GM19239 (cell line): ENCODE measurements around the gene NPY1R.

ENCODE experiments used
- DNase-seq: peaks from one replicate; pipeline ENCODE4 v3.0.0; 2011; ENCODE audit warnings: low spot score; ENCODE audit not compliant: insufficient read length
- FAIRE-seq: peaks from 2 replicates; lab custom pipeline; 2011; peaks lifted over from hg19 to GRCh38; lab: Jason Lieb, UNC

The NPY1R gene

DNA sequence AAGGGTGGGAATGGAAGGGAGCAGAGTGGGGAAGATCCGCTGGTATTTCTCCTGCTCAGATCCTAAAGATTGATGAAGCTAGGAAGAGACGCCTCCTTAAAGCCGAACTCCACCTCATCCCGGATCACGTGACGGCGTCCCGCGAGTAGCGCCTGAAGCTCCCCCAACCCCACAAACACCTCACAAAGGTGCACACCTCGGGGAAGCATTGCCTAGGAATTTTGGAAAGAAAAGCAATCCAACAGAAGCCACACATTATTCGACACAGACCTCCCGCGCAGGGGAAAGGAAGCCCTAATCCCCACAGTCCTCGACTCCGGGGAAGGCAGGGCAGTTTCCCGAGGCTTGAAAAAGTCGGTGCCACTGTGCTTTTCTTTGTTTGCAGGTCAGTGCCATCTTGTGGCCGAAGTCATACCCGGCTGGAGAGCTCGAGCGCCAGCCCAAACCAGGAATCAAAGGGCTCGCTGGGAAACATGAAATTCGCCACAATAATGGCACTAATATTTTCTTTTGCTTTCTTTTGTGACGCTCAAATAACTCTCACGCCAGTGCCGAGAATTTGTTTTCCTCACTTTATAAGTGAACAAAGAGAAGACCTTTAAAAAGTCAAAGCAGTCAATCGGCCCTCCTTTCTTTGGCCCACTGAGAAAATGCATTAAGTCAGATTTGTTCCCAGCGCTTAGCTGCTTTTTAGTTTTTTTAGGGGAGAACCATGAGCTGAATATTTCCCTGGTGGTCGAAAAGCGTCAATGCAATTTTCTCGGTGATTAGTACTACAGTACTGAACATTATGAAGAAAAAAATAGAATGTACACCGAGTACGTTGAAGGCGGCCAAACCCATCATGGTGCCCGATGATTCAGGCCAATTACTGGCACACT is at the start of gene NPY1R:
NPY1R (minus strand) TSS at position 71 of the 881 bp plus-strand sequence. CDS start 6,042 bp downstream, outside the sequence.
- DNase-seq = peak; percentile 41
- peak; percentile 48 for FAIRE-seq

DNA sequence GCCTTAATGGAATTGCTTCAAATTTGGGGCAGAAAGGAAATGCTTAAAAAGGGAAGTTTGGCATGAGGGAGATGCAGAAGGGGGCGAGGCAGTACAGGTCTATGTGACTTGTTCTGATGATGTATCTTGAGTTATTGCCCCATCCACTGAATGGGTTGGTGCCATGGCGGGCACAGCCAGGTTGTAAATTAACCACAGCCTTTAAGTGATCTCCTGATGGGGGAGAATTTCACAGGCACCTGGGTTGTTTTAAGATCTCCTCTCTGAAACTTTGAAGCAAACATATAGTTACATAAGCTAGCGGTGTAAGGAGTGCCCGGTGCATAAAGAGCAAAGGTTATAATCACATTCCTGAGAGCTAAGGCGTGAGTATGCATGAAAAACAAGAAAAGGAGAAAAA is 48.3 kb upstream of the NPY1R start:
- FAIRE-seq (no peak), DNase-seq (no peak)

DNA sequence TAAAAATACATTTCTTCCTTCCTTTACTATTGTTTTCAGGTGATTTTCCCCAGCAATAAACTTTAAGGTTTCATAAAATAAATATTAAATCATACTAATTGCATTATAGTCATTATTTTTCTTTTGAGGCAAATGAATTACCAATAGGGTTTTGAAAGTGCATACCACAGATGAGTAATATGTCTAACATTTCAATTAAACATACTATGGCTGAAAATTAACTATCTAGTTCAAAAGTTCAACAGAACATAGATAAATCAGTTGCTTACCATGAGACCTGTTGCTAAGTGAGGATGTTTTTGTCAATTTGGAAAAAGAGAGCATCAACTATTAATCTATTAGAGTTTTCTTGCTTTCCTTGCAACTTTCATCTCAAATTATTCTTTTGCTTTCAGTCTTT is 46.3 kb upstream of the NPY1R start:
- no peak for DNase-seq
- no peak for FAIRE-seq

DNA sequence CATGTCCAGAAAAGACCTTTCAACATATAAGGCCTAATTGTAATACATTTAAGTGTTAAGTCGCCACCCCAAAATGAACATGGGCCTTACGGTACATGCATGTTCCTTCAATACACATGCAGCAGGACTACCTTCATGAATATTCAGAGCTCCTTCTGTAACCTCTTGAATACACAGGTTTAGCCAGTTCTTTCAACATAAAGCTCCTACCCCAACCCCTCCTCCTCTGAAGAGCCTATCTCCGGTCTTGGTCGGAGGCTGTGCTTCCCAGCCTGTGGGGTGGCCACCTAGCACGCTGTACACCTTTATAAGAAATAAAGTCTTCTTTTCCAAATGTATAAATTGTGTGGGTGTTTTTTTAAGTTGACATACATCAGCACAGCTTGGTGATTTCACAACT is 39.6 kb upstream of the NPY1R start:
- FAIRE-seq = no peak
- no peak for DNase-seq

DNA sequence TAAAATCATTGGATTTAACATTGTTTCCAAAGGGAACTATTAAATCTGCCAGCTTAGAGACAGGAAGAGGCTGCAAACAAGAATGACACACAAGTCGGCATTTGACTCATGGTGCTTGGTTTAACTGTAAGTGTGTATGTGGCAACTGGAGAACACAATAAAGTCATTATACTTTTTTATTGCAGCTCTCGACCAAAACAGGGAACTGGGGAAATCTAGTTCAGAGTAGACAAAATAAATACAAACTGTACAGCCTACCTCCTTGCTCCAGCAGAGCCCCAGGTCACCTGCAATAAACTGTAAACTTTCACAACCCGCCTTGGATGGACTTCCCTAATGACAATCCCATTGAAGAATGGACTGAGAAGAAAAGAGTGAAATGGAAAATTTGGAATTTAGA is 35.3 kb upstream of the NPY1R start:
- no peak for FAIRE-seq

DNA sequence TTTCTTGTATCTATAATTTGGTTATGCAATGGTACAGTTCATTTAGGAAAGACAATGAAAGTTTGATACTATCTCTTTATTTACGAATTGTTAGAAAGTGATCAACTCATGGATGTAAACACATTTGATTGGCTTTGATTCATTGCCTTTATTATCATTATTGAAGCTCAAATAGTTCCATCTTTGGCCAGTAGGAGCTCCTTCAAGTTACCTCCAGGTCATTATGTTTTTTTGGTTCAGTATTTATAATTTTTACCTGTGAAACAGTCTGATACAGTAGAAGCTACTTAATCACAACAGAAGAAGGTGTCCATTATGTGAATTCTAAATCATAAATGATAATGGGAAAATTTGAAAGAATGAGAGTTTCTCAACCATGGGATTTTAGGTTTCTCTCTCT is 23.7 kb upstream of the NPY1R start:
- no peak for FAIRE-seq
- no peak for DNase-seq

More for the DNA sequence above, 35.3 kb upstream of the NPY1R start:
- no peak for DNase-seq

DNA sequence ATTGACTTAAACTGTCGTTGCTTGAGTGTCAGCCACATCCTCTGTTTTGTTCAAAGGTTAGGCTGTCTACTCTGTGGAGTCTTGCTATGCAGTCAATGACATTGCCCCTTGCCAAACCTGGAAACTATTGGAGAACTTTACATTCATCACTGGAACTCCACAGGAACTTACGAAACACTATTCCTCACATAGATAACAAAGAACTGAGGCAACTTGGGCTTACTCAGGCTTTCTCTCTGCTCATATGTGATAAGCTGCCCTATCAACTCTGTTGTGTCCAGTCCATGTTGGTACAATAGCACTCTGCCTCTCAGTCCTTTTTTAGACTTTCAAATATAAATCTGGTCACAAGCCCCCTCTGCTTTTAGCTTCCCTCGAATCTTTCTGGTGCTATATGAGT is 20.7 kb upstream of the NPY1R start:
- DNase-seq (no peak), FAIRE-seq (no peak)

DNA sequence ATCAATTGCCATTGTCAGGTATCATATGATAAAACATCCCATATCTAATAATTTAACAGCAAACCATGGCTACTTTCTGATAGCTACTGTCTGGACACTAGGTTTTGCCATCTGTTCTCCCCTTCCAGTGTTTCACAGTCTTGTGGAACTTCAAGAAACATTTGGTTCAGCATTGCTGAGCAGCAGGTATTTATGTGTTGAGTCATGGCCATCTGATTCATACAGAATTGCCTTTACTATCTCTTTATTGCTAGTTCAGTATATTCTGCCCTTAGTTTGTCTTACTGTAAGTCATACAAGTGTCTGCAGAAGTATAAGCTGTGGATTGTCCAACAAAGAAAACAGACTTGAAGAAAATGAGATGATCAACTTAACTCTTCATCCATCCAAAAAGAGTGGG is 18.3 kb upstream of the NPY1R start:
- DNase-seq (no peak), FAIRE-seq (no peak)

DNA sequence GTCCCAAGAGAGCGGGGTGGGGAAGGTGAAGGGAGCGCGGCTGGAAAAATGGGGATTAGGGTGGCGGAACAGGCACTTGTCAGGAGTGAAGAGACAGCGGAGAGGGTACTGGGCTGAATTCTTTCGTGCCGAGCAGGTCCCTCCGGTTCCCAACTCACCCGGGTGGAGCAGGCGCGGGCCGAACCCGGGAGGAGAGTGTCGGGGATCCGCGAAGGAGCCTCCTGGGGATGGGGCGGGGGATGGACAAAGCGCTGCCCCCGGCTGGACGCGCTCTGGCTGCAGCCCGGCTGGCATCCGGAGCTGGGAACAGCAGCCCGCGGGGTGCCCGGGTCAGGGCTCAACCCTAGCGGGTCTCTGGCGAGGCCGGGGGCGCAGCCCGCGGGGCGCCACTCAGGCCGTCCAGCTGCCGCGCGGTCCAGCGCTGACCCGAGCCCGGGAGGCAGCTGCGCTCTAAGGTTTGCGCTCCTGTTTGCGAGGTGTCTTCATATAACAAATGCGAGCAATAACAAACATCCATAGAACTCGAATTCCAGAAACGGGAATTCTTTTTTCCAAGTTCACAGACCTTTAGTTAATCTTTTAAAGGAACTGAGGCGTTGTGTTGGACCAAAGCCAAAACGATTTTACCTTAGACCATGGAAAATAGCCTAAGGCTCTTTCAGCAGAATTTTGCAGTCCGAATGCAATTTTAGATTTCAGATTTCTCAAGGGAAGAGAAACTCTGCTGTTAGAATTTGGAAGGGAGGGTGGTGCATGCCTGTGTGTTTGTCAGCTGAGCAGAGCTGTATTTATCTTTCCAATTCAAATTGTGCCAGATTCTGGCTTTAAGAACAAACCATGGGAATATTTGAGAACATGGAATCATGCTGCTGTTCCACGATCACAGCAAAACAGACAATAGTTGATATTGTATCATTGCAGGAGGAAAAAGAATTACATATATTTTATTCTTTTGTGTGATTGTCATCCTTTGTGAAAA is 12.0 kb upstream of the NPY1R start:
- FAIRE-seq = no peak
- no peak for DNase-seq

DNA sequence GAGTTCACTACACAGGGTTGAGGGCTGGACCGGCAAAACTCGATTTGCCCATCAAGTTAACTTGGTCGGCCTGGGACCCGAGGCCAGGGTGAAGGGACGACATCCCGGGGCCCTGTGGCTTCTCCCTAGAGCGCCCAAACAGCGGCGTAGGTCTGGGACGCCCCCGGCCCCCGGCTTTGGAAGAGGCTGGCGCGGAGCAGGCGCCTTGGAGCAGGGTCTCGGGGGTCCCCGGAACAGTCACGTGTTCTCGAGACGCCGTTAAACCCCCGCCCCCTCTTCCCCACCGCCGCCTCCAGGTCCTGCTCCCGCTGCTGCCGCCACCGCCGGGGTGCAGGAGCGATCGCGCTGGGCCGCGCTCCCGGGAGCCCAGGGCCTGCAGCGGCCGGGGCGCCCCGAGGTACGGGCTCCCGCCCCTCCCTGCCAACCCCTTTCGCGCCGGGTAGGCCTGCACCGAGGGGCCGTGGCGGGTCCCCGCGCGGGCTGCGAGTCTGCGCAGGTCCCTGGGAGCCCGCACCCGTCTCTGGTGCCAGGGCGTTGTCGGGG is 11.3 kb upstream of the NPY1R start, which contains the start of gene NPY5R:
NPY5R (plus strand) TSS at position 289 of the 543 bp plus-strand sequence. CDS start 6,382 bp downstream, outside the sequence.
- DNase-seq (no peak), FAIRE-seq (no peak)

DNA sequence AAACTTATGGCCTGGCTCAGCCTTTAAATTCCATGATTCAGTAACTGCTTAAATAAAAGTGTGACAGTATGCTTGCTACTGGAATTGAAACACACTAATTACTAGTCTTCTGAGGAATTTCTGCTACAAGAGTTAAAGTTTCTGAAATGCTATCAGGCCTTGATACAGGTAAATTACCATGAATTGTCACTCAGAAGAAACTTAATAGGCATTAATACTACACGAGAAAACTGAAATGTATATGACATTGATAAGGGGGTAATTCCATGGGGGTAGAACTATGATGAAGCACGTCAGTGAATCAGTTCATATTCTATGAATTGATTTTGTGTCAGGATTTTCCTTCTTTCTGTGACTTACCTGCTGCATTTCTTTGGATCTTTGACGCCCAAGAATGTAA is 3.0 kb upstream of the NPY1R start:
- FAIRE-seq (no peak), DNase-seq (no peak)

DNA sequence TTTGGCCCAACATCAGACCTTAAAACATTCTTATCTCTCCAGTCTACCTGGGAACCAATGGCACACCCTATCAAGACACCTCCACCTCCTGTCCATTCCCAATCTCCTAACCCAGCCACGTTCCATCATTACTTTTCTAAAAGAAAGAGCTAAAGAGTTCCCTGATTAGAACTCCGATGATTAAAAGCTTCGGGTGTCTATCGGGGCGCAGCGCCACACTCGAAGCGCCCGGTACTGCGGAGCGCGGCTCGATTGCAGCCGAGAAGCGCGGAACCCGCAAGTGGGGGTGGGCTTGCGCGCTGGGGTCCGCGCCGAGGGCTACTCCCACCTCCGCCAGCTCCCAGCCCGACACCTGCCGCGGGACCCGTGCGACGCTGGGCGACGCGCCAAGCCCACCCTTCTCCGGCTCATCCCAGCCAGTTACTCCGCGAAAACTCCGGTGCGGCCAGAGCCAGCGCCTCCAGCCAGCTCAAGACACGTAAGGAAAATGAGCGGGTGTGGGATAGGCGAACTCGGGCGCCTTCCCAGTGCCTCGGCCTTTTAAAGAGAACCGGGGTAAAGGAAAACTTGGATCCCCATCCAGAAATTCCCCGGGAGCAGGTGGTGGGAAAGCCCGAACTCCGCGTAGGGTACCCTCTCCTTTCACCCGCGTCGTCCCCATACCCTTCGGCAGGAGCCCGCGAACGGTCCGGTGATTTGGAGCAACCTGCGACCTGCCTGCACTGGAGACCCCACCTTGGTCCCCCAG is 593 bp downstream of the NPY1R start:
- FAIRE-seq (no peak), DNase-seq (no peak)

DNA sequence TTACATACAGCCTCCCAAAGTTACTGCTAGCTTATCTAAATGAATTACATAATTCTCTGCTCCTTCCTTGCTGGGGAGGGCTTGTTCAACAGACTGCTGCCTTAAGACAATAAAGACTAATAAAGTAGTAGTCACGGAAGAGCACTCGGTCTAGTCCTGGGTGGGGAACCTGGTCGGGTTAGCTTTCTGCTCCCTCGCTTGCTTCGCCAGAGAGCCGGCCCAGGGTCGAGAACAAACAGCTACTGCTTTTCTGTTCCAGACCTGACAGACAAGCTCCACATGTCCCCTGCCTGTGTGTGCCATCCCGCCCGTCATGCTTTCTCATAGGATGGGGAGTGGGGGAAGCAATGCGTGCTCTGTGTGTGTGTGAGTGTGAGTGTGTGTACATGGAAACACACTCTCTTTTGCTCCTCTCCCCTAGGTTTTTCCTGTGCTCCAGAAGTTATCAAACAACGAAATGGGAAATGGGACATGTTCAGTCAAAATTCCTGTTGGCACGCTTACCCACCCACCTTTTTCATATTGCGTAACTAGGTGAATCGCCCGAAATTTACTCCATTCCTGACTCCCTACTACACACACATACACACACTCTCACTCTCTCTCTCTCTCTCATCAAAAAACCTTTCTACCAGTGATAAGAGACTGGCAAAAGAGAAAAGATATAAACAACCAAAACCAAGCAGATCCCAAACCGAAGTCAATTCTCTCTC is 1.3 kb downstream of the NPY1R start:
- no peak for DNase-seq
- FAIRE-seq = no peak

DNA sequence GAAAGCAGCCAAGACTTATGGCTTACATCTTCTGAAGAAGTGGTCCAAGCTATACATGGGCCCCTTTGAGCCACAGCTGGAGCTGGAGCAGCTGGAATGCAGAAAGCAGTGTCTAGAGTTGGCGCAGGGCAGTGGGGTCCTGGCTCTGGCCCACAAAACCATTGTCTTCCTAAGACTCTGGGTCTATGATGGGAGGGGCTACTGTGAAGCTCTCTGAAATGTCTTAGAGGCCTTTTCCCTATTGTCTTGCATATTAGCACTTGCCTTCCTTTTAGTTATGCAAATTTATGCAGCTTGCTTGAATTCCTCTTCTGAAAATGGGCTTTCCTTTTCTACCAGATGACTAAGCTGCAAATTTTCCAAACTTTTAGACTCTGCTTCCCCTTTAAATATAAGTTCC is 15.3 kb downstream of the NPY1R start:
- FAIRE-seq (no peak), DNase-seq (no peak)

DNA sequence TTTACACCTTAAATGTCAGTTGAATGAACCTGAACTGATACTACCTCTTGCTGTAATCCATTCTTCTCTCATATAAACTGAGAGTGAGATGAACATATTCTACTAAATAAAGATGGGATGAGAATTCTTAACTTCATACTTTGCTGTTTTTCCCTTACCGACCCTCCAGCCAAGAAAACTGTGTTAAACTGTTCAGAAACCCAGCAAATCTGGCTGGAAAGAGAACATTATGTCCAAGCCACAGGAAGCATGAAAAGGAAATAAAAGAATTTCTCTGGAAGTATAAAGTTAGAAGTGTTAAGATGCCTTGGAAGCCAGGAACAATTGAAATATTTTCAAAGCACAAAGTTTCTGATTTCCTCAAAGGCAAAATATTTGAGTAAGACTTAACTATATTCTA is 22.9 kb downstream of the NPY1R start:
- FAIRE-seq (no peak), DNase-seq (no peak)

DNA sequence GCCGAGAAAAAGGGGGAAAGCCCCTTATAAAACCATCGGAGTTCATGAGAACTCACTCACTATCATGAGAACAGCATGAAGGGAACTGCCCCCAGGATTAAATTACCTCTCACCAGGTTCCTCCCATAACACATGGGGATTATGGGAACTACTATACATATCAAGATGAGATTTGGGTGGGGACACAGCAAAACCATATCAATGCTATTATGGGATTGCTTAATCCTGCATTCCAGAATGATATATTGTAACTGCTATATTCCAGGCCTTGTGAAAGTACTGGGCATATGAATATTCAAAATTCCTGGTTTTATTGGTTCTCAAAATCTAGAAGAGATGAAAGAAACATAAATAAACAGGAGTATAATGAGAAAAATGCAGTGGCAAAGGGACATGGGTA is 29.3 kb downstream of the NPY1R start:
- FAIRE-seq = no peak
- DNase-seq = no peak

DNA sequence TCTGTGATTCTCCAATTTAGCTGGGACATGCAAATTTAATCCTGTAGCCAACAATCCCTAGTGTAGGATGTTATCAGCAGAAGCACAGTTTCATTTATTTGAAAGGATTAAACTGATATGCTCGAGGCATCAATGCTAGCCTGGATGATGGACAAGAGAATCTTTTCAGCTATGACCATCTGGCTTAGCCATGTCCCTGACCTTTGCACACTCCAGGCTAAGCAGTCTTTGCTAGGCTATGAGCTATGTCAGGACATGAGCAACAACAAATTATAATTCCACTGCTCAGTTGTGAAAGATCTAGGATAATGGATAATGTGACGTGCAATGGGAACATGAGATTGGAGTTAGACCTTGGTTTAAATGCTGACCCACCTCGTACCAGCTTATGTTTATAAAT is 32.0 kb downstream of the NPY1R start:
- DNase-seq (no peak), FAIRE-seq (no peak)

DNA sequence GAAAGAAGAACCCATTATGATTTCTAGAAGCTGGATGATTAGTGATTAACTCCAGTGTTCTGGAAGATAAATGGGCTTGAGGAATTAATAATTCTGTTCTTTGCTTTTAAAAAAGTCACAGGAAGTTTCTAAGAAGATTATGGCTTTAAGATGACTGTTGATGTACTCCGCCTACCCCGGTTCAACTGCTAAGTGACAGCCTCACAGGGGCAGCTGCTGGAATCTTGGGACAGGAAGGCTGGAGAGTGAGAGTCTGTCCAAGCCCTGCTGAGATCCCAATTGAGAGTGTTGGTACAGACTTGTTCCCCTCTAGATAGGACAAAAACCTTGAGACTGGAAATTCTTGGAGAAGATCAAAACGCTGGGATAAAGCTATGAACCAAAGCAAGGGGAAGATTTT is 37.3 kb downstream of the NPY1R start:
- DNase-seq = no peak
- no peak for FAIRE-seq

DNA sequence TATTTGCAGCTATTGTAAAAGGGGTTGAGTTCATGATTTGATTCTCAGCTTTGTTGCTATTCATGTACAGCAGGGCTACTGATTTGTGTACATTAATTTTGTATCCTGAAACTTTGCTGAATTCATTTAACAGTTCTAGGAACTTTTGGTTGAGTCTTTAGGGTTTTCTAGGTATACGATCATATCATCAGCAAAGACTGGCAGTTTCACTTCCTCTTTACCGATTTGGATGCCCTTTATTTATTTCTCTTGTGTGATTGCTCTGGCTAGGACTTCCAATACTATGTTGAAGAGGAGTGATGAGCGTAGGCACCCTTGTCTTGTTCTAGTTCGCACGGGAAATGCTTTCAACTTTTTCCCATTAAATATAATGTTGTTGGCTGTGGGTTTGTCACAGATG is 48.1 kb downstream of the NPY1R start:
- DNase-seq = no peak
- FAIRE-seq = no peak
